Fibroblast of lung (primary cell): ENCODE measurements around the gene CDH24. TPM values are rescaled to one million over a fixed set of nuclear protein-coding genes. Genes with fewer than 3 reads are reported as not detected.

Source experiments
- DNase-seq, 2 donors: peaks; one replicate each; pipeline versions ENCODE4 v3.0.0 to v3.0.0-alpha.2; 2010; ENCODE audit warnings: low read depth in 2 of 2
- H2AFZ ChIP-seq: 2 replicates; pipeline ENCODE4 v1.5.1; 2012; ENCODE audit warnings: low read length, control low read depth, inconsistent platforms
- H3K27ac ChIP-seq: 2 replicates; pipeline ENCODE4 v1.5.1; 2011; ENCODE audit warnings: low read length, control low read depth; ENCODE audit not compliant: insufficient read depth
- H3K27me3 ChIP-seq: 2 replicates; pipeline ENCODE4 v1.5.1; 2011; ENCODE audit warnings: mild to moderate bottlenecking, low read length; ENCODE audit not compliant: control insufficient read depth, insufficient read depth
- H3K36me3 ChIP-seq: 2 replicates; pipeline ENCODE4 v1.5.1; 2011; ENCODE audit warnings: low read length; ENCODE audit not compliant: control insufficient read depth, insufficient read depth
- H3K4me1 ChIP-seq: 2 replicates; pipeline ENCODE4 v1.5.1; 2011; ENCODE audit warnings: low read length; ENCODE audit not compliant: control insufficient read depth, insufficient read depth; ENCODE audit errors: extremely low read depth
- H3K4me2 ChIP-seq: 2 replicates; pipeline ENCODE4 v1.5.1; 2011; ENCODE audit warnings: low read length, control low read depth; ENCODE audit not compliant: insufficient read depth; ENCODE audit errors: extremely low read depth
- H3K4me3 ChIP-seq, 4 experiments: fragments of 200-600 bp in 1 of 4; sonication (generic) in 1 of 4; replicated peaks in 1 of 4; 2 replicates each; pipeline ENCODE4 v1.5.1; 2011 to 2016; ENCODE audit warnings: low read length in 4 of 4, low read depth in 3 of 4, mild to moderate bottlenecking in 3 of 4, control low read depth in 2 of 4, inconsistent platforms in 1 of 4, mixed read lengths in 1 of 4; ENCODE audit not compliant: insufficient read depth in 1 of 4; ENCODE audit errors: control extremely low read depth in 1 of 4
- H3K79me2 ChIP-seq: 2 replicates; pipeline ENCODE4 v1.5.1; 2012; ENCODE audit warnings: mild to moderate bottlenecking, low read length, inconsistent platforms; ENCODE audit not compliant: control insufficient read depth, insufficient read depth
- H3K9ac ChIP-seq: 2 replicates; pipeline ENCODE4 v1.5.1; 2011; ENCODE audit warnings: mild to moderate bottlenecking, low read length, control low read depth; ENCODE audit not compliant: insufficient read depth
- H3K9me3 ChIP-seq: 2 replicates; pipeline ENCODE4 v1.5.1; 2012; ENCODE audit warnings: low read depth, low read length; ENCODE audit not compliant: control insufficient read depth, insufficient read depth
- H4K20me1 ChIP-seq: 2 replicates; pipeline ENCODE4 v1.5.1; 2011; ENCODE audit warnings: low read length; ENCODE audit not compliant: control insufficient read depth, insufficient read depth; ENCODE audit errors: extremely low read depth
- EZH2 ChIP-seq: IDR thresholded peaks from 2 replicates; pipeline ENCODE4 v1.5.1; 2012; ENCODE audit warnings: low read length, control low read depth, mild to moderate bottlenecking; ENCODE audit errors: missing control alignments
- polyA plus RNA-seq, 2 donors: library from polyadenylated mRNA; depleted of rRNA in 1 of 2; stranded (reverse) in 1 of 2; unstranded in 1 of 2; fragments of >200 nt; gene quantifications; 2 replicates each; pipeline ENCODE4 v1.2.1, GENCODE V29; 2011 to 2012; ENCODE audit warnings: missing spikeins in 1 of 2
- total RNA-seq: library from RNA; depleted of rRNA; stranded (reverse); fragments of >200 nt; gene quantifications from 2 replicates; pipeline ENCODE4 v1.2.1, GENCODE V29; 2014
- TF ChIP-seq, protein P1 (sequence below), 2 donors: IDR thresholded peaks in 1 of 2; conservative IDR thresholded peaks in 1 of 2; 1 replicate in 1 of 2; 2 replicates in 1 of 2; pipeline ENCODE4 v1.5.1; 2011 to 2012; ENCODE audit warnings: low read length in 2 of 2, control low read depth in 1 of 2, inconsistent platforms in 1 of 2, low read depth in 1 of 2, mild to moderate bottlenecking in 1 of 2

Gene CDH24
- total and polyA plus RNA-seq, 2 donors (not counting 1 experiment from before 2014, with no cell fraction given): 5.0 to 5.6 TPM

- Histone ChIP-seq H3K9me3 (no peaks in the 10 kb centered on the region), H2AFZ (no peak overlapping the region), H3K27me3 (no peaks in the 10 kb centered on the region), H3K27ac (no peak overlapping the region), H3K4me2 (no peak overlapping the region), H3K9ac (no peak overlapping the region), H3K36me3 (peaks cover 6% of the 10 kb centered on the region), H3K4me1 (peaks cover 11% of the 10 kb centered on the region), H3K4me3 (no peak overlapping the region), H3K79me2 (no peaks in the 10 kb centered on the region), H4K20me1 (no peaks in the 10 kb centered on the region)
- TF ChIP-seq EZH2: no peak
- TF ChIP-seq, protein P1, sequence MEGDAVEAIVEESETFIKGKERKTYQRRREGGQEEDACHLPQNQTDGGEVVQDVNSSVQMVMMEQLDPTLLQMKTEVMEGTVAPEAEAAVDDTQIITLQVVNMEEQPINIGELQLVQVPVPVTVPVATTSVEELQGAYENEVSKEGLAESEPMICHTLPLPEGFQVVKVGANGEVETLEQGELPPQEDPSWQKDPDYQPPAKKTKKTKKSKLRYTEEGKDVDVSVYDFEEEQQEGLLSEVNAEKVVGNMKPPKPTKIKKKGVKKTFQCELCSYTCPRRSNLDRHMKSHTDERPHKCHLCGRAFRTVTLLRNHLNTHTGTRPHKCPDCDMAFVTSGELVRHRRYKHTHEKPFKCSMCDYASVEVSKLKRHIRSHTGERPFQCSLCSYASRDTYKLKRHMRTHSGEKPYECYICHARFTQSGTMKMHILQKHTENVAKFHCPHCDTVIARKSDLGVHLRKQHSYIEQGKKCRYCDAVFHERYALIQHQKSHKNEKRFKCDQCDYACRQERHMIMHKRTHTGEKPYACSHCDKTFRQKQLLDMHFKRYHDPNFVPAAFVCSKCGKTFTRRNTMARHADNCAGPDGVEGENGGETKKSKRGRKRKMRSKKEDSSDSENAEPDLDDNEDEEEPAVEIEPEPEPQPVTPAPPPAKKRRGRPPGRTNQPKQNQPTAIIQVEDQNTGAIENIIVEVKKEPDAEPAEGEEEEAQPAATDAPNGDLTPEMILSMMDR (conservative IDR thresholded peaks at IDR 0.05 in 1 of 2, IDR thresholded peaks at IDR 0.05 in 1 of 2; ENCODE audit: low read depth in 1 of 2, low read length in 2 of 2): peak in 1 of 2 donors; percentile 20
- no peak for DNase-seq
These were observed 5.1 kb downstream of the CDH24 start for GRCh38 chr14:23052182-23052623.

DNA sequence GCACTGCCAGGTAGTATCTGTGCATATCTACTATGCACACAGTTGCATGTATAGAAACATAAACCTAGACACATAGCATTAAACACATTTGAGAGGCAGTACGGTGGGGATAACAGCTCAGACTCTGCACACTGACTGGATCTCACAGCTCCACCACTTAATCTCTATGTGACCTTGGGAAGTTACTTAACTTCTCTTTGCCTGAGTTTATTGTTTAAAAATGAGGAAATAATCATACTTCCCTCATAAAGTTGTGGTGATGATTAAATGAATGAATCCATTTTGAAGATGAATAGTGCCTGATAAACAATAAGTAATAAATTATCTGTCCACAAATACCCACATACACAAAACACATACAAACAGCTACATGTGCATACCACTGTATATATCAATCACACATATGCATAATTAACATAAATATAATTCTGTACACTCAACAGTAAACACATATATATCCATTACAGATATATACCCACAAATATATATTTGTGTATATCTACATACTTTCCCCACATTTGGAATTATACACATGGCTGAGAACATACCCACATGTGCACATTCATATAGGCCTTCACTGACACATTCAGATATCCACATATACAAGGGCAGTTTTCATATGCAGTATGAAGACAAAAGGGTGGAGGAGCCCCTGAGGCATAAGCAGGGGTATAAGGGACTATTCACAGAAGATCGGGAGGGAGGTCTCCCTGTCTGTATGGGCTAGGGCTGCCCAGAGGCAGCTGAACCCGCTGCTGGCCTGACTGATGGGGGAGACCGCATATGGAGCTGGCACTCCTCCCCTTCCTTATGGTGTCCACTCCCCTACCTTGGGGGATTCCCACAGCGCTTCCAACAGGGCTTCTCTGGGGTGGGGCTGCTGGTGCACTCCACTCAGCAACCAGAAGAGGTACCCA is 5.9 kb downstream of the CDH24 start:
- Histone ChIP-seq H3K9ac (no peak overlapping the region), H3K79me2 (no peaks in the 10 kb centered on the region), H2AFZ (no peak overlapping the region), H3K27me3 (no peaks in the 10 kb centered on the region), H3K4me2 (no peak overlapping the region), H3K36me3 (peaks cover 6% of the 10 kb centered on the region), H3K4me3 (no peak overlapping the region), H3K9me3 (no peaks in the 10 kb centered on the region), H3K27ac (no peak overlapping the region), H3K4me1 (peaks cover 4% of the 10 kb centered on the region), H4K20me1 (no peaks in the 10 kb centered on the region)
- no peak for DNase-seq
- TF ChIP-seq EZH2: no peak
- TF ChIP-seq, protein P1 (conservative IDR thresholded peaks at IDR 0.05 in 1 of 2, IDR thresholded peaks at IDR 0.05 in 1 of 2; ENCODE audit: low read depth in 1 of 2, low read length in 2 of 2): no peak

GRCh38 chr14:23049011-23049410 is 8.3 kb downstream of the CDH24 start:
- no peaks in the 10 kb centered on the region for H3K79me2 ChIP-seq
- no peak overlapping the region for H3K9ac ChIP-seq
- no peak for DNase-seq

More at GRCh38 chr14:23049011-23049410, 8.3 kb downstream of the CDH24 start:
- Histone ChIP-seq H4K20me1 (no peaks in the 10 kb centered on the region), H3K9me3 (no peaks in the 10 kb centered on the region), H3K4me2 (no peak overlapping the region), H3K27me3 (no peaks in the 10 kb centered on the region), H3K27ac (no peak overlapping the region), H2AFZ (no peak overlapping the region), H3K36me3 (peaks cover 5% of the 10 kb centered on the region), H3K4me3 (no peak overlapping the region), H3K4me1 (no peaks in the 10 kb centered on the region)
- TF ChIP-seq, protein P1 (conservative IDR thresholded peaks at IDR 0.05 in 1 of 2, IDR thresholded peaks at IDR 0.05 in 1 of 2; ENCODE audit: low read depth in 1 of 2, low read length in 2 of 2): no peak
- TF ChIP-seq EZH2: no peak
